H1 (cell line): ENCODE data around the gene FARSB. TPM values are rescaled to one million over a fixed set of nuclear protein-coding genes. Genes with fewer than 3 reads are reported as not detected.

ENCODE experiments used
- CHD7 ChIP-seq: fragments of 300-600 bp; sonication (generic); IDR thresholded peaks from 2 replicates; pipeline ENCODE4 v1.7.1; 2012; ENCODE audit warnings: low read length, moderate library complexity, mild to moderate bottlenecking, inconsistent platforms; ENCODE audit not compliant: insufficient replicate concordance
- GTF2F1 ChIP-seq: IDR thresholded peaks from 2 replicates; pipeline ENCODE4 v1.6.1; 2012; ENCODE audit warnings: low read depth, low read length, improper control_type of control experiment, borderline replicate concordance
- NRF1 ChIP-seq: IDR thresholded peaks from 2 replicates; pipeline ENCODE4 v1.6.1; 2011; ENCODE audit warnings: mild to moderate bottlenecking, low read depth, low read length, improper control_type of control experiment
- RAD21 ChIP-seq, 2 experiments: IDR thresholded peaks in 1 of 2; conservative IDR thresholded peaks in 1 of 2; 2 replicates each; pipeline ENCODE4 v1.6.1; 2011; ENCODE audit warnings: low read depth in 2 of 2, low read length in 2 of 2, improper control_type of control experiment in 1 of 2, inconsistent platforms in 1 of 2, mild to moderate bottlenecking in 1 of 2, moderate library complexity in 1 of 2
- polyA plus RNA-seq, 7 experiments: library from polyadenylated mRNA; depleted of rRNA in 3 of 7; stranded (reverse) in 5 of 7; unstranded in 2 of 7; fragments of >200 nt in 5 of 7; fragments of 200-250 nt in 2 of 7; gene quantifications; 1 replicate in 5 of 7; 2 replicates in 1 of 7; 4 replicates in 1 of 7; pipeline versions ENCODE4 v1.2.1 to v1.2.3, GENCODE V29; 2011 to 2013; ENCODE audit warnings: missing spikeins in 2 of 7, mixed read lengths in 2 of 7
- total RNA-seq: library from RNA; stranded (reverse); fragmentation: NEBNext Ultra II Directional; extraction: Animal tissue kit (Norgen Biotek cat#: 25700); gene quantifications from 2 replicates; pipeline ENCODE4 v1.2.1, GENCODE V29; 2021
- TF ChIP-seq, protein P1 (sequence below), 3 experiments: IDR thresholded peaks; 1 replicate in 2 of 3; 2 replicates in 1 of 3; pipeline versions ENCODE4 v1.5.1 to v1.6.1; 2011; ENCODE audit warnings: low read length in 3 of 3, mild to moderate bottlenecking in 3 of 3, inconsistent platforms in 2 of 3, low read depth in 1 of 3, moderate library complexity in 1 of 3; ENCODE audit not compliant: insufficient read depth in 1 of 3; ENCODE audit errors: control extremely low read depth in 1 of 3

FARSB gene
- total and polyA plus RNA-seq, 2 of the 8 experiments (the other 6 are each of a cell fraction or from before 2014, with no cell fraction given): 21.0 to 37.9 TPM

- no peak for TF ChIP-seq CHD7
- TF ChIP-seq, protein P1, sequence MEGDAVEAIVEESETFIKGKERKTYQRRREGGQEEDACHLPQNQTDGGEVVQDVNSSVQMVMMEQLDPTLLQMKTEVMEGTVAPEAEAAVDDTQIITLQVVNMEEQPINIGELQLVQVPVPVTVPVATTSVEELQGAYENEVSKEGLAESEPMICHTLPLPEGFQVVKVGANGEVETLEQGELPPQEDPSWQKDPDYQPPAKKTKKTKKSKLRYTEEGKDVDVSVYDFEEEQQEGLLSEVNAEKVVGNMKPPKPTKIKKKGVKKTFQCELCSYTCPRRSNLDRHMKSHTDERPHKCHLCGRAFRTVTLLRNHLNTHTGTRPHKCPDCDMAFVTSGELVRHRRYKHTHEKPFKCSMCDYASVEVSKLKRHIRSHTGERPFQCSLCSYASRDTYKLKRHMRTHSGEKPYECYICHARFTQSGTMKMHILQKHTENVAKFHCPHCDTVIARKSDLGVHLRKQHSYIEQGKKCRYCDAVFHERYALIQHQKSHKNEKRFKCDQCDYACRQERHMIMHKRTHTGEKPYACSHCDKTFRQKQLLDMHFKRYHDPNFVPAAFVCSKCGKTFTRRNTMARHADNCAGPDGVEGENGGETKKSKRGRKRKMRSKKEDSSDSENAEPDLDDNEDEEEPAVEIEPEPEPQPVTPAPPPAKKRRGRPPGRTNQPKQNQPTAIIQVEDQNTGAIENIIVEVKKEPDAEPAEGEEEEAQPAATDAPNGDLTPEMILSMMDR (IDR thresholded peaks at IDR 0.05; ENCODE audit: control extremely low read depth in 1 of 3, insufficient read depth in 1 of 3, low read depth in 1 of 3, low read length in 3 of 3): peak in 2 of 3 experiments; percentile 2 to 34; a peak in 1 of 4 replicates
- TF ChIP-seq GTF2F1: no peak
- no peak for TF ChIP-seq NRF1
- TF ChIP-seq RAD21 (IDR thresholded peaks at IDR 0.05 in 1 of 2, conservative IDR thresholded peaks at IDR 0.05 in 1 of 2; ENCODE audit: low read depth in 2 of 2, low read length in 2 of 2): peak in 1 of 2 experiments; percentile 17; a peak in 2 of 4 replicates
Observed at GRCh38 chr2:222582928-222583327, 73.0 kb downstream of the FARSB start (continued).
